BJ (cell line): Measurements from ENCODE around the gene MKRN2OS. TPM values are rescaled to one million over a fixed set of nuclear protein-coding genes. Genes with fewer than 3 reads are reported as not detected.
"Not testable (repeated sequence)": the region's sequence is repeated elsewhere in the genome, so short reads cannot be mapped to it uniquely, and the experiment has no call there.

Experiments
- CTCF ChIA-PET: fragments of 350-600 bp; formaldehyde crosslinking; extraction: SDS; loops from one replicate; lab custom pipeline; 2021; ENCODE audit warnings: antibody characterized with exemption, inconsistent platforms; lab: Yijun Ruan, JAX
- POLR2A ChIA-PET: fragments of 300-600 bp; sonication (Branson Sonifier 250); formaldehyde crosslinking; extraction: SDS; loops from one replicate; lab custom pipeline; 2021; ENCODE audit warnings: antibody characterized with exemption; lab: Charles Lee
- DNase-seq: peaks from one replicate; pipeline ENCODE4 v3.0.0-alpha.2; 2011; ENCODE audit warnings: low read depth
- H3K27me3 ChIP-seq: 2 replicates; pipeline ENCODE4 v1.6.0; 2011; ENCODE audit warnings: low read length; ENCODE audit not compliant: control insufficient read depth, insufficient read depth
- H3K36me3 ChIP-seq: 2 replicates; pipeline ENCODE4 v1.5.1; 2011; ENCODE audit warnings: low read length; ENCODE audit not compliant: control insufficient read depth, insufficient read depth
- H3K4me3 ChIP-seq: 2 replicates; pipeline ENCODE4 v1.5.1; 2011; ENCODE audit warnings: low read depth, mild to moderate bottlenecking, control low read depth, low read length
- polyA plus RNA-seq: library from polyadenylated mRNA; depleted of rRNA; stranded (reverse); fragments of >200 nt; gene quantifications from 2 replicates; pipeline ENCODE4 v1.2.3, GENCODE V29; 2011
- TF ChIP-seq, protein P1 (sequence below): IDR thresholded peaks from 2 replicates; pipeline ENCODE4 v1.5.1; 2011; ENCODE audit warnings: low read depth, mild to moderate bottlenecking, control low read depth, inconsistent platforms, low read length, moderate library complexity; ENCODE audit not compliant: insufficient read depth

The MKRN2OS gene
- polyA plus RNA-seq, 1 experiment: not detected

DNA sequence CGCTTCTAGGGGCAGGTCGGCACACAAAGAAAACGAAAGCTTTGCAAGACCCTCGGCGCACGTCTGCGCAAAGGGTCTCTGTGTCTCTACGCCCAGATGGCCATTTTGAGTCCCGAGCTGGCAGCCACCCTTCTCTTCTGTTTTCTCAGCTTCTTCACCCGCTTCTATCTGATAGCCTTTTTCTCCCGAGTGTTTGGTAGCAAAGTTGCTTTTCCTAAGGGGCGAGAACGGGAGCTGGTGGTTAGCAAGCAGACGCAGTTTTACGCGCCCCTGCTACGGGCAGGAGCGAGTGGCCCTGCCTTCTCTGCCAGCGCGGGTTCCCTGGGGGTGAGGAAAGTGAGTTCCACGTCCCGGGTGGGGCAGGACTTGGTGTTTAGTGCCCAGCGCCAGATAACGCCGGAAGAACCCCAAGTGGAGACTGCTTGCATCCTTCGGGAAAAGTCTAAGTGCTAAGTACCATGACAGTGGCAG lies 8.7 kb upstream of the MKRN2OS start:
- TF ChIP-seq, protein P1, sequence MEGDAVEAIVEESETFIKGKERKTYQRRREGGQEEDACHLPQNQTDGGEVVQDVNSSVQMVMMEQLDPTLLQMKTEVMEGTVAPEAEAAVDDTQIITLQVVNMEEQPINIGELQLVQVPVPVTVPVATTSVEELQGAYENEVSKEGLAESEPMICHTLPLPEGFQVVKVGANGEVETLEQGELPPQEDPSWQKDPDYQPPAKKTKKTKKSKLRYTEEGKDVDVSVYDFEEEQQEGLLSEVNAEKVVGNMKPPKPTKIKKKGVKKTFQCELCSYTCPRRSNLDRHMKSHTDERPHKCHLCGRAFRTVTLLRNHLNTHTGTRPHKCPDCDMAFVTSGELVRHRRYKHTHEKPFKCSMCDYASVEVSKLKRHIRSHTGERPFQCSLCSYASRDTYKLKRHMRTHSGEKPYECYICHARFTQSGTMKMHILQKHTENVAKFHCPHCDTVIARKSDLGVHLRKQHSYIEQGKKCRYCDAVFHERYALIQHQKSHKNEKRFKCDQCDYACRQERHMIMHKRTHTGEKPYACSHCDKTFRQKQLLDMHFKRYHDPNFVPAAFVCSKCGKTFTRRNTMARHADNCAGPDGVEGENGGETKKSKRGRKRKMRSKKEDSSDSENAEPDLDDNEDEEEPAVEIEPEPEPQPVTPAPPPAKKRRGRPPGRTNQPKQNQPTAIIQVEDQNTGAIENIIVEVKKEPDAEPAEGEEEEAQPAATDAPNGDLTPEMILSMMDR: 0 out of 2 replicates have a peak, but pooled peaks have one; percentile 3
- CTCF ChIA-PET: interaction anchor here (0.9 to 1.5 kb wide), 6 partner anchors 11 to 166 kb away, joined by 3 to 5 read pairs (median 3); no protein-coding TSS in a partner anchor
- POLR2A ChIA-PET: no interaction called here
- no peak for DNase-seq
- Histone ChIP-seq H3K4me3 (peak overlapping the region; percentile 41), H3K27me3 (no peaks in the 10 kb centered on the region), H3K36me3 (no peaks in the 10 kb centered on the region)

DNA sequence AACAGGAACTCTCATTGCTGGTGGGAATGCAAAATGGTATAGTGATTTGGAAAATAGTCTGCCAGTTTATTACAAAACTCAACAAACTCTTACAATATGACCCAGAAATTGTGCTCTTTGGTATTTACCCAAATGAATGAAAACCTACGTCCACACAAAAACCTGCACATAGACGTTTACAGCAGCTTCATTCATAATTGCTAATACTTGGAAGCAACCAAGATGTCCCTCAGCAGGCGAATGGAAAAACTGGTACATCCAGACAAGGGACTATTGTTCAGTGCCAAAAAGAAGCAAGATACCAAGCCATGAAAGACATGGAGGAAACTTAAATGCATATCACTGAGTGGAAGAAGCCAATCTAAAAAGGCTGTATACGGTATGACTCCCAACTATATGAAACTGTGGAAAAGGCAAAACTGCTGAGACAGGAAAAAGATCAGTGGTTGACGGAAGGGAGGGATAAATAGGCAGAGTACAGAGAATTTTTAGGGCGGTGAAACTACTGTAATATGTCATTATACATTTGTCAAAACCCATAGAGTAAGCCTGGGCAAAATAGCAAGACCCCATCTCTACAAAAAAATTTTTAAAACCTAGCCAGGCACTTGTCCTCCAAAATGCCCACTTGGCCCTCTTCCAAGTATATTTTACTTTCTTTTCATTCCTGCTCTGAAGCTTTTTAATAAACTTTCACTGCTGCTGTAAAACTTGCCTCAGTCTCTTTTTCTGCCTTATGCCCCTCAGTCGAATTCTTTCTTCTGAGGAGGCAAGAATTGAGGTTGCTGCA lies 4.9 kb upstream of the MKRN2OS start:
- TF ChIP-seq, protein P1: no peak
- no peaks in the 10 kb centered on the region for H3K27me3 ChIP-seq
- DNase-seq: no peak
- H3K36me3 ChIP-seq: no peaks in the 10 kb centered on the region
- POLR2A ChIA-PET: no interaction called here
- CTCF ChIA-PET: interaction anchor here (1.3 kb wide), 1 partner anchor 14 kb away, joined by 3 read pairs; no protein-coding TSS in a partner anchor
- no peak overlapping the region for H3K4me3 ChIP-seq

DNA sequence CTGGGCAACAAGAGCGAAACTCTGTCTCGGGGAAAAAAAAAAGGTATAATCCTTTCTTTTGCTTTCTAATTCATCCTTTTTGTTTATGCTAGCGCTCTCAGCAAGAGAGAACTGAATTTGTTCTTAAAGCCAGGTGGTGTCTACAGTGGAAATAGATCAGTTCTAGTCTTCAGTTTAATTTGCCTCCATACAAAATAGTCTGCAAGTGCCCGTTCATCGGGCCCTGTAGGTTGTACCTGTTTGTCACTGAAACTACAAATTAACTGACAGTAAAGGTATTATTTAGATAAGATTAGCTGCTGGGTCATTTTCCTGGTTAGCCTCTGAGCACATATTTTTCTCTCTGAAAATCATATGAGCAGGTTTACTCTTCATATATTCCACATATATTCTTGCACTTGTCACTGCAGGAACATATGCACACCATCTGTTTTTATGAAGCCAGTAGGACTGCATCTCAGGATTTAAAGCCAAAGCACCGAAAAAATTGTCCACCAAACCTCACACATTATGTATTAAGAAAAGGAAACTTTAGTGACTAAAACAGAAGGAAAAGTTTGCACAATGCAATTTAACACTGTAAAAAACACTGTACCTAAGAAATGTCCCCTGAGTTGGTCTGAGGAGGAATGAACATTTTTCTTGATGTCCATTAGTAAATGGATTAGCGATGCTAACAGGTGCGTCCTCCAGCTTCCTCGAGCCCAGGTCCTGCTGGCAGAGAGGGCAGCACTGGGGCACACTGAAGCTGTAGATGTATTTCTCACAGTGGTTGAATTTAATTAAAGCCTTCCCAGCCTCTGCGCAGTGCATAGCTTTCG lies 437 bp downstream of the MKRN2OS start:
- no peak overlapping the region for H3K4me3 ChIP-seq
- no peaks in the 10 kb centered on the region for H3K27me3 ChIP-seq
- H3K36me3 ChIP-seq: no peaks in the 10 kb centered on the region
- no peak for DNase-seq
- CTCF ChIA-PET: interaction anchor here (1.2 to 2.4 kb wide), 2 partner anchors 11 to 175 kb away, joined by 3 to 5 read pairs; partner anchors contain the start of gene MKRN2
- TF ChIP-seq, protein P1: no peak
- POLR2A ChIA-PET: no interaction called here

DNA sequence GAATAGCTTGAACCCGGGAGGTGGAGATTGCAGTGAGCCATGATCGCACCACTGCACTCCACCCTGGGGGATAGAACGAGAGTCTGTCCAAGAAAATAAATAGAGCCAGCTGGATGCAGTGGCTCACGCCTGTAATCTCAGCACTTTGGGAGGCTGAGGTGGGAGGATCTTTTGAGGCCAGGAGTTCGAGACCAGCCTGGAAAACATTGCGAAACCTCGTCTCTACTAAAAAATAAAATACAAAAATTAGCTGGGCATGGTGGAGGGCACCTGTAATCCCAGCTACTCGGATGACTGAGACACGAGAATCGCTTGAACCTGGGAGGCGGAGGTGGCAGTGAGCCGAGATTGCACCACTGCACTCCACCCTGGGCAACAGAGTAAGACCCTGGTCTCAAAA lies 1.8 kb downstream of the MKRN2OS start:
- H3K36me3 ChIP-seq, POLR2A ChIA-PET, DNase-seq, H3K4me3 ChIP-seq, H3K27me3 ChIP-seq: not testable (repeated sequence)
- CTCF ChIA-PET: interaction anchor here (1.2 to 1.3 kb wide), 3 partner anchors 64 to 409 kb away, joined by 3 read pairs; no protein-coding TSS in a partner anchor

DNA sequence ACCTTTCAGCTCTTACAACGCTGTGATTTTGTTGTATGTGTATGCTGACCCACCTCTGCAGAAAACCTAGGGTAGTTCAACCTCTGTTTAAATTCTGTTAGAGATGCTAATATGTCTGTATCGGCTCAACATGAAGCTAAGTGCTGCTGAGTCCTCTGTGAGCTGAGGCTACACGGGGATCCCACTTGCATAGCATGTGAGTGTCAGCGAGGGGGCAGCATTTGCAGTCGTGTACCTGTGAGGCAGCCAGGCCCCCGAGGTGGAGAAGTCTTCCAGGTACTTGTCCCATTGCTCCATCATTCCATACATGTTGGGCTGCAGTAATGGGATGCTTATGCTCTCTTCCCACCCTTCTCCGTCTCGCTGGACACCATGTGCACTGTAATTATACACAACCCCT lies 3.7 kb downstream of the MKRN2OS start:
- ChIA-PET POLR2A (interaction anchor here (0.8 kb wide), 1 partner anchor 33 kb away, joined by 3 read pairs; no protein-coding TSS in a partner anchor), CTCF (interaction anchor here (0.5 to 1.6 kb wide), 8 partner anchors 9 to 1297 kb away, joined by 3 to 7 read pairs (median 4); no protein-coding TSS in a partner anchor)
- Histone ChIP-seq H3K4me3 (no peak overlapping the region), H3K36me3 (no peaks in the 10 kb centered on the region), H3K27me3 (no peaks in the 10 kb centered on the region)
- TF ChIP-seq, protein P1: peak; percentile 42
- no peak for DNase-seq
